GM23338 (cell line): ENCODE data around the gene ANKRD31.

Experiments
- CREB1 ChIP-seq: fragments of 250-450 bp; sonication (Bioruptor Pico); IDR thresholded peaks from 2 replicates; pipeline ENCODE4 v1.5.0; 2020; ENCODE audit warnings: low read depth, mild to moderate bottlenecking, moderate library complexity
- CTCF ChIP-seq, 2 experiments: fragments of 200-600 bp in 1 of 2; sonication (generic) in 1 of 2; conservative IDR thresholded peaks; 2 replicates each; pipeline versions ENCODE4 v1.5.1 to v1.6.1; 2016 to 2017; ENCODE audit warnings: antibody characterized with exemption in 2 of 2, low read depth in 2 of 2, mild to moderate bottlenecking in 2 of 2, moderate library complexity in 1 of 2
- EZH2 ChIP-seq: fragments of 200-600 bp; sonication (generic); IDR thresholded peaks from one replicate; pipeline ENCODE4 v1.8.0; 2017; ENCODE audit warnings: antibody characterized with exemption, mild to moderate bottlenecking, low read depth; ENCODE audit not compliant: unreplicated experiment
- EZH2phosphoT487 ChIP-seq: fragments of 200-600 bp; sonication (generic); IDR thresholded peaks from one replicate; pipeline ENCODE4 v1.8.1; 2018; ENCODE audit warnings: antibody characterized with exemption; ENCODE audit not compliant: unreplicated experiment
- JUNB ChIP-seq: IDR thresholded peaks from one replicate; pipeline ENCODE4 v1.6.1; 2016; ENCODE audit warnings: antibody characterized with exemption; ENCODE audit not compliant: unreplicated experiment
- NANOG ChIP-seq: IDR thresholded peaks from 2 replicates; pipeline ENCODE4 v1.6.1; 2016; ENCODE audit warnings: antibody characterized with exemption, borderline replicate concordance
- POLR2AphosphoS5 ChIP-seq: IDR thresholded peaks from 2 replicates; pipeline ENCODE4 v1.6.1; 2016; ENCODE audit warnings: antibody characterized with exemption, low read depth
- STAT1 ChIP-seq: IDR thresholded peaks from one replicate; pipeline ENCODE4 v1.6.1; 2016; ENCODE audit warnings: antibody characterized with exemption; ENCODE audit not compliant: unreplicated experiment
- ZNF114 ChIP-seq: fragments of 250-450 bp; sonication (Bioruptor Pico); IDR thresholded peaks from 2 replicates; pipeline ENCODE4 v1.5.0; 2020; ENCODE audit warnings: mild to moderate bottlenecking, moderate library complexity
- ZNF331 ChIP-seq: fragments of 250-450 bp; sonication (Bioruptor Pico); IDR thresholded peaks from 2 replicates; pipeline ENCODE4 v1.5.0; 2020; ENCODE audit warnings: low read depth, mild to moderate bottlenecking, moderate library complexity
- TF ChIP-seq, protein P1 (sequence below): IDR thresholded peaks from one replicate; pipeline ENCODE4 v1.6.1; 2018; ENCODE audit warnings: antibody characterized with exemption; ENCODE audit not compliant: unreplicated experiment

GRCh38 chr5:75089137-75089536, 147.5 kb downstream of the ANKRD31 start:
- no peak for TF ChIP-seq CTCF (conservative IDR thresholded peaks at IDR 0.05; ENCODE audit: low read depth in 2 of 2)
- no peak for TF ChIP-seq EZH2
- TF ChIP-seq, protein P1, sequence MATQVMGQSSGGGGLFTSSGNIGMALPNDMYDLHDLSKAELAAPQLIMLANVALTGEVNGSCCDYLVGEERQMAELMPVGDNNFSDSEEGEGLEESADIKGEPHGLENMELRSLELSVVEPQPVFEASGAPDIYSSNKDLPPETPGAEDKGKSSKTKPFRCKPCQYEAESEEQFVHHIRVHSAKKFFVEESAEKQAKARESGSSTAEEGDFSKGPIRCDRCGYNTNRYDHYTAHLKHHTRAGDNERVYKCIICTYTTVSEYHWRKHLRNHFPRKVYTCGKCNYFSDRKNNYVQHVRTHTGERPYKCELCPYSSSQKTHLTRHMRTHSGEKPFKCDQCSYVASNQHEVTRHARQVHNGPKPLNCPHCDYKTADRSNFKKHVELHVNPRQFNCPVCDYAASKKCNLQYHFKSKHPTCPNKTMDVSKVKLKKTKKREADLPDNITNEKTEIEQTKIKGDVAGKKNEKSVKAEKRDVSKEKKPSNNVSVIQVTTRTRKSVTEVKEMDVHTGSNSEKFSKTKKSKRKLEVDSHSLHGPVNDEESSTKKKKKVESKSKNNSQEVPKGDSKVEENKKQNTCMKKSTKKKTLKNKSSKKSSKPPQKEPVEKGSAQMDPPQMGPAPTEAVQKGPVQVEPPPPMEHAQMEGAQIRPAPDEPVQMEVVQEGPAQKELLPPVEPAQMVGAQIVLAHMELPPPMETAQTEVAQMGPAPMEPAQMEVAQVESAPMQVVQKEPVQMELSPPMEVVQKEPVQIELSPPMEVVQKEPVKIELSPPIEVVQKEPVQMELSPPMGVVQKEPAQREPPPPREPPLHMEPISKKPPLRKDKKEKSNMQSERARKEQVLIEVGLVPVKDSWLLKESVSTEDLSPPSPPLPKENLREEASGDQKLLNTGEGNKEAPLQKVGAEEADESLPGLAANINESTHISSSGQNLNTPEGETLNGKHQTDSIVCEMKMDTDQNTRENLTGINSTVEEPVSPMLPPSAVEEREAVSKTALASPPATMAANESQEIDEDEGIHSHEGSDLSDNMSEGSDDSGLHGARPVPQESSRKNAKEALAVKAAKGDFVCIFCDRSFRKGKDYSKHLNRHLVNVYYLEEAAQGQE: no peak
- TF ChIP-seq EZH2phosphoT487: no peak
- no peak for TF ChIP-seq POLR2AphosphoS5
- no peak for TF ChIP-seq JUNB
- TF ChIP-seq NANOG: no peak
- no peak for TF ChIP-seq ZNF114 (CRISPR knock-in tag)
- TF ChIP-seq ZNF331 (CRISPR knock-in tag): no peak
- TF ChIP-seq STAT1: no peak
- no peak for TF ChIP-seq CREB1 (CRISPR knock-in tag)
